K562 (cell line): ENCODE measurements around the gene NES. TPM values are rescaled to one million over a fixed set of nuclear protein-coding genes. Genes with fewer than 3 reads are reported as not detected.

ENCODE experiments used
- ATAC-seq: fragments of 200-7000 bp; cut with Tn5 transposase; 3 replicates; pipeline ENCODE4 v1.9.1; 2020; ENCODE audit warnings: moderate library complexity
- BruUV-seq: library from RNA; stranded (reverse); fragments of 400-500 nt; replicated peaks from 2 replicates; lab custom pipeline; 2021; lab: Mats Ljungman, UMichigan
- CTCF ChIA-PET: fragments of 300-600 bp; formaldehyde crosslinking; extraction: SDS; loops from one replicate; lab custom pipeline; 2021; ENCODE audit warnings: low intra/inter-chr PET ratio; lab: Yijun Ruan, JAX
- POLR2A ChIA-PET: fragments of 300-600, 350-650 bp; sonication (Branson Sonifier 250); formaldehyde crosslinking; extraction: SDS; loops from one replicate; lab custom pipeline; 2021; ENCODE audit warnings: antibody characterized with exemption, inconsistent platforms; lab: Yijun Ruan, JAX
- DNase-seq, 4 experiments: peaks; one replicate each; pipeline versions ENCODE4 v3.0.0 to v3.0.0-alpha.2; 2011 to 2018; ENCODE audit warnings: low spot score in 3 of 4, mixed read lengths in 3 of 4; ENCODE audit errors: extremely low read depth in 1 of 4
- FAIRE-seq: peaks from 2 replicates; lab custom pipeline; 2011; peaks lifted over from hg19 to GRCh38; lab: Jason Lieb, UNC
- H2AFZ ChIP-seq: 2 replicates; pipeline ENCODE4 v1.6.0; 2011; ENCODE audit warnings: low read depth, low read length, control low read depth, inconsistent platforms
- H3K27ac ChIP-seq: fragments of 200-600 bp; 3 replicates; pipeline ENCODE4 v1.8.0; 2011; ENCODE audit warnings: low read depth, mild to moderate bottlenecking, control low read depth, inconsistent platforms, low read length, moderate library complexity, mixed read lengths; ENCODE audit errors: extremely low read depth
- H3K27me3 ChIP-seq, 2 experiments: fragments of 300-600 bp in 1 of 2; 2 replicates in 1 of 2; 3 replicates in 1 of 2; pipeline versions ENCODE4 v1.6.0 to v1.8.0; 2011; ENCODE audit warnings: inconsistent platforms in 2 of 2, low read length in 2 of 2, mild to moderate bottlenecking in 1 of 2, mixed read lengths in 1 of 2, moderate library complexity in 1 of 2; ENCODE audit not compliant: control insufficient read depth in 2 of 2, insufficient read depth in 2 of 2
- H3K36me3 ChIP-seq: fragments of 300-600 bp; 3 replicates; pipeline ENCODE4 v1.8.0; 2011; ENCODE audit warnings: mild to moderate bottlenecking, low read length, inconsistent platforms; ENCODE audit not compliant: control insufficient read depth, insufficient read depth
- H3K4me1 ChIP-seq, 2 experiments: fragments of 200-600 bp in 1 of 2; replicated peaks in 1 of 2; 2 replicates in 1 of 2; 3 replicates in 1 of 2; pipeline versions ENCODE4 v1.5.1 to v1.8.0; 2011; ENCODE audit warnings: inconsistent platforms in 2 of 2, low read length in 2 of 2, mild to moderate bottlenecking in 1 of 2, mixed read lengths in 1 of 2, moderate library complexity in 1 of 2; ENCODE audit not compliant: control insufficient read depth in 2 of 2, insufficient read depth in 2 of 2
- H3K4me2 ChIP-seq: 2 replicates; pipeline ENCODE4 v1.6.1; 2011; ENCODE audit warnings: low read length, control low read depth, inconsistent platforms, mixed read lengths; ENCODE audit not compliant: insufficient read depth
- H3K4me3 ChIP-seq: fragments of 200-600 bp; sonication (generic), shearing (Covaris generic); 2 replicates; pipeline ENCODE4 v1.5.1; 2016; ENCODE audit warnings: control low read depth, inconsistent platforms
- H3K79me2 ChIP-seq: fragments of 200-600 bp; 3 replicates; pipeline ENCODE4 v1.8.0; 2011; ENCODE audit warnings: low read length, inconsistent platforms; ENCODE audit not compliant: control insufficient read depth, insufficient read depth
- H3K9ac ChIP-seq, 2 experiments: 2 replicates each; pipeline versions ENCODE4 v1.6.0 to v1.6.1; 2011; ENCODE audit warnings: low read depth in 2 of 2, low read length in 2 of 2, control low read depth in 1 of 2, inconsistent platforms in 1 of 2, mild to moderate bottlenecking in 1 of 2, mixed read lengths in 1 of 2; ENCODE audit not compliant: insufficient read depth in 1 of 2
- H3K9me1 ChIP-seq: one replicate; pipeline ENCODE4 v1.6.0; 2011; ENCODE audit warnings: inconsistent platforms, mild to moderate bottlenecking, low read length, moderate library complexity; ENCODE audit not compliant: control insufficient read depth, insufficient read depth
- H3K9me3 ChIP-seq: replicated peaks from 2 replicates; pipeline ENCODE4 v1.5.1; 2011; ENCODE audit warnings: low read depth, low read length, inconsistent platforms; ENCODE audit not compliant: control insufficient read depth, insufficient read depth
- H4K20me1 ChIP-seq: replicated peaks from 2 replicates; pipeline ENCODE4 v1.6.1; 2011; ENCODE audit warnings: low read length, inconsistent platforms, mixed read lengths; ENCODE audit not compliant: control insufficient read depth, insufficient read depth
- CBFB ChIP-seq: sonication (generic); formaldehyde crosslinking; IDR thresholded peaks from 2 replicates; pipeline ENCODE4 v1.4.0; 2020; ENCODE audit warnings: mild to moderate bottlenecking, missing genetic modification reagents
- GTF2F1 ChIP-seq: IDR thresholded peaks from 2 replicates; pipeline ENCODE4 v1.6.1; 2011; ENCODE audit warnings: low read depth, low read length, improper control_type of control experiment
- PCBP1 ChIP-seq: fragments of 200-400 bp; formaldehyde crosslinking; IDR thresholded peaks from 2 replicates; pipeline ENCODE4 v1.6.1; 2018; ENCODE audit warnings: mild to moderate bottlenecking, low read depth, low read length; ENCODE audit not compliant: poor library complexity, severe bottlenecking
- PML ChIP-seq: IDR thresholded peaks from 2 replicates; pipeline ENCODE4 v1.6.1; 2012; ENCODE audit warnings: low read length, inconsistent platforms
- POU5F1 ChIP-seq: fragments of 150-350 bp; IDR thresholded peaks from 2 replicates; pipeline ENCODE4 v1.6.1; 2014; ENCODE audit warnings: borderline replicate concordance, low read length, low read depth, mild to moderate bottlenecking; ENCODE audit not compliant: partially characterized antibody
- PTTG1 ChIP-seq: fragments of 450-650 bp; IDR thresholded peaks from 2 replicates; pipeline ENCODE4 v1.6.1; 2016; ENCODE audit warnings: low read depth, mild to moderate bottlenecking, missing genetic modification characterization, missing compliant biosample characterization
- SNRNP70 ChIP-seq: fragments of 200-400 bp; formaldehyde crosslinking; optimal IDR thresholded peaks from 2 replicates; pipeline ENCODE3; 2017; ENCODE audit warnings: low read depth, low read length
- SP1 ChIP-seq: sonication (generic); formaldehyde crosslinking; IDR thresholded peaks from 2 replicates; pipeline ENCODE4 v1.8.1; 2022; ENCODE audit warnings: mild to moderate bottlenecking, missing genetic modification reagents
- STAG1 ChIP-seq: sonication (generic); formaldehyde crosslinking; IDR thresholded peaks from 2 replicates; pipeline ENCODE4 v1.5.0; 2020; ENCODE audit warnings: missing genetic modification reagents, borderline replicate concordance
- ZNF23 ChIP-seq: fragments of 250-450 bp; sonication (Bioruptor Pico); IDR thresholded peaks from 2 replicates; pipeline ENCODE4 v1.4.0; 2020; ENCODE audit warnings: mild to moderate bottlenecking
- WGBS: fragments of 100-300 bp; shearing (Covaris generic); methylation state at CpG from one replicate; pipeline ENCODE4 v1.1.6; 2016; ENCODE audit warnings: low coverage, mixed read lengths; ENCODE audit not compliant: insufficient coverage; ENCODE audit errors: missing lambda C conversion rate; 5-methylcytosine and 5-hydroxymethylcytosine counted together
- in situ Hi-C: fragments of 300-500 bp; cut with MboI; formaldehyde crosslinking; loops from 4 replicates; pipeline ENCODE4 v1.15.0; 2018; ENCODE audit warnings: inconsistent platforms, mixed read lengths
- intact Hi-C: fragments of 100-400 bp; cut with micrococcal nuclease; formaldehyde crosslinking; loops from 2 replicates; pipeline ENCODE4 v1.14.2; 2022
- polyA plus RNA-seq, 8 experiments: library from polyadenylated mRNA; depleted of rRNA in 4 of 8; stranded (reverse) in 5 of 8; unstranded in 3 of 8; fragments of >200 nt; fragmentation: Nextera tagmentation in 2 of 8; fragmentation: Illumina TruSeq in 1 of 8; extraction: Ambion mirVana in 2 of 8; extraction: Trizol in 1 of 8; gene quantifications; 2 replicates each; pipeline versions ENCODE4 v1.2.1 to v1.2.3, GENCODE V29; 2011 to 2014; ENCODE audit warnings: inconsistent platforms in 1 of 8, missing spikeins in 1 of 8
- total RNA-seq, 7 experiments: library from RNA; depleted of rRNA in 6 of 7; stranded (reverse); fragments of >200 nt in 6 of 7; fragmentation: Illumina TruSeq in 2 of 7; extraction: Trizol in 2 of 7; gene quantifications; 2 replicates each; pipeline versions ENCODE4 v1.2.1 to v1.2.3, GENCODE V29; 2011 to 2021; ENCODE audit warnings: low replicate concordance in 1 of 7
- TF ChIP-seq, protein P1 (sequence below): sonication (generic); formaldehyde crosslinking; IDR thresholded peaks from 2 replicates; pipeline ENCODE4 v1.8.1; 2023; ENCODE audit warnings: mild to moderate bottlenecking, missing genetic modification reagents
- TF ChIP-seq, protein P2 (sequence below): fragments of 250-450 bp; sonication (Bioruptor Pico); IDR thresholded peaks from 2 replicates; pipeline ENCODE4 v1.8.0; 2021; ENCODE audit warnings: moderate library complexity, mild to moderate bottlenecking, inconsistent platforms

The NES gene
- total and polyA plus RNA-seq, 9 of the 15 experiments (the other 6 are each of a cell fraction or from before 2014, with no cell fraction given), result 0.10 to 8.6 (median 4.2) TPM

DNA sequence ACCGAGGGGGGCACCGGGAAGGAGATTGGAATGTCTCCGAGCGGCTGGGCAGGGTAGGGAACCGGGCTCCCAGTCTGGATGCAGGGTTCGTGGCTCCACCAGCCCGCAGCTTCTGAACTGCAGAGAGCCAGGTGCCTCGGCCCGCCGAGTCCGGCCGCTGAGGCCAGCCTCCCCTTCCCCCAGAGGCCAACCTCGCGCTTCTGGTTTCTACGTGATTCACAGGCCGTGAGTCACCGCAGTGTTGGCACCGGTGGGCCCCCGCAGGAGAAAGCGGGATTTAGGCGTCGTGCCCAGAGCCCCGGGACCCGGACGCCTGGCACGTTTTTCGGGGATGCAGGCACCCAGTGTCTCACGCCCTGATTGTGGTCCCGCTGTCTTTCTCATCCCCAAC, 27.7 kb upstream of the NES start:
- in situ Hi-C loops, result no loop called here
- WGBS, result 73% methylated on average over 6 of the region's 29 CpGs
- ChIA-PET CTCF (interaction anchor here (1.3 to 4.4 kb wide), 5 partner anchors 16 to 79 kb away, joined by 4 to 64 read pairs (median 9); no protein-coding TSS in a partner anchor), POLR2A (interaction anchor here (1.6 kb wide), 1 partner anchor 15 kb away, joined by 10 read pairs; no protein-coding TSS in a partner anchor)
- Histone ChIP-seq H3K9me3 (no peaks in the 10 kb centered on the region), H2AFZ (0 out of 2 replicates have a peak overlapping the region, but pooled peaks have one; percentile 99), H3K79me2 (no peaks in the 10 kb centered on the region), H3K9ac (peak overlapping the region in 1 of 2 experiments; percentile 87; a peak in 1 of 4 replicates), H3K36me3 (no peaks in the 10 kb centered on the region), H3K4me3 (no peak overlapping the region), H3K4me2 (no peak overlapping the region), H3K4me1 (peaks cover 15 to 36% of the 10 kb centered on the region in 2 experiments; a peak in 4 of 5 replicates), H3K27me3 (no peaks in the 10 kb centered on the region), H3K27ac (no peak overlapping the region), H3K9me1 (no peaks in the 10 kb centered on the region), H4K20me1 (no peaks in the 10 kb centered on the region)
- FAIRE-seq, result no peak
- TF ChIP-seq GTF2F1, result no peak
- TF ChIP-seq, protein P1, sequence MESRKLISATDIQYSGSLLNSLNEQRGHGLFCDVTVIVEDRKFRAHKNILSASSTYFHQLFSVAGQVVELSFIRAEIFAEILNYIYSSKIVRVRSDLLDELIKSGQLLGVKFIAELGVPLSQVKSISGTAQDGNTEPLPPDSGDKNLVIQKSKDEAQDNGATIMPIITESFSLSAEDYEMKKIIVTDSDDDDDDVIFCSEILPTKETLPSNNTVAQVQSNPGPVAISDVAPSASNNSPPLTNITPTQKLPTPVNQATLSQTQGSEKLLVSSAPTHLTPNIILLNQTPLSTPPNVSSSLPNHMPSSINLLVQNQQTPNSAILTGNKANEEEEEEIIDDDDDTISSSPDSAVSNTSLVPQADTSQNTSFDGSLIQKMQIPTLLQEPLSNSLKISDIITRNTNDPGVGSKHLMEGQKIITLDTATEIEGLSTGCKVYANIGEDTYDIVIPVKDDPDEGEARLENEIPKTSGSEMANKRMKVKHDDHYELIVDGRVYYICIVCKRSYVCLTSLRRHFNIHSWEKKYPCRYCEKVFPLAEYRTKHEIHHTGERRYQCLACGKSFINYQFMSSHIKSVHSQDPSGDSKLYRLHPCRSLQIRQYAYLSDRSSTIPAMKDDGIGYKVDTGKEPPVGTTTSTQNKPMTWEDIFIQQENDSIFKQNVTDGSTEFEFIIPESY (CRISPR knock-in tag), result peak; percentile 90
- no peak for TF ChIP-seq POU5F1
- no peak for TF ChIP-seq SNRNP70
- no peak for TF ChIP-seq STAG1
- TF ChIP-seq PCBP1, result peak; percentile 68
- TF ChIP-seq SP1, result no peak
- TF ChIP-seq PML, result no peak
- no peak for TF ChIP-seq ZNF23
- TF ChIP-seq, protein P2, sequence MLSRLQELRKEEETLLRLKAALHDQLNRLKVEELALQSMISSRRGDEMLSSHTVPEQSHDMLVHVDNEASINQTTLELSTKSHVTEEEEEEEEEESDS (CRISPR knock-in tag), result no peak
- TF ChIP-seq PTTG1 (tag), result no peak
- TF ChIP-seq CBFB (CRISPR knock-in tag), result no peak
- ATAC-seq, result no peak
- no peak for DNase-seq
- BruUV-seq, result no TSS peak
- intact Hi-C loops, result no loop called here
